GM21515 (cell line): Measurements from ENCODE around the gene GPR15LG.

ENCODE experiments used
- ATAC-seq: cut with Tn5 transposase; IDR thresholded peaks from one replicate; pipeline ENCODE4 v1.9.1; 2021; ENCODE audit not compliant: unreplicated experiment

Gene GPR15LG

GRCh38 chr10:84214046-84214572 lies 40.5 kb downstream of the GPR15LG start:
- ATAC-seq: no peak

GRCh38 chr10:84214612-84215235 lies 41.1 kb downstream of the GPR15LG start:
- ATAC-seq: peak; percentile 75

- no peak for ATAC-seq
Measured at GRCh38 chr10:84216834-84217233, 43.2 kb downstream of the GPR15LG start.

GRCh38 chr10:84217746-84218145 lies 44.1 kb downstream of the GPR15LG start:
- no peak for ATAC-seq

- no peak for ATAC-seq
Measured at GRCh38 chr10:84221916-84222315, 48.3 kb downstream of the GPR15LG start.

GRCh38 chr10:84224411-84225028 lies 50.9 kb downstream of the GPR15LG start:
- no peak for ATAC-seq

GRCh38 chr10:84225427-84226173 lies 52.0 kb downstream of the GPR15LG start, which contains the start of gene LRIT2:
Gene LRIT2 (minus strand): TSS chr10:84225544. CDS start chr10:84225520, 24 bp downstream.
- no peak for ATAC-seq

- ATAC-seq: no peak
Measured at GRCh38 chr10:84226616-84227015, 53.0 kb downstream of the GPR15LG start.

GRCh38 chr10:84227810-84228209 lies 54.2 kb downstream of the GPR15LG start:
- no peak for ATAC-seq

GRCh38 chr10:84230359-84230758 lies 56.8 kb downstream of the GPR15LG start:
- ATAC-seq: no peak

- no peak for ATAC-seq
Measured at GRCh38 chr10:84232376-84232775, 58.8 kb downstream of the GPR15LG start.

GRCh38 chr10:84233940-84234339 lies 60.3 kb downstream of the GPR15LG start:
- no peak for ATAC-seq

- ATAC-seq: no peak
Measured at GRCh38 chr10:84234479-84234878, 60.9 kb downstream of the GPR15LG start.
